NCI-H1092 (cell line): ENCODE results near the gene PRR9.
"Not testable (repeated sequence)": the region's sequence is repeated elsewhere in the genome, so short reads cannot be mapped to it uniquely, and the experiment has no call there.

ENCODE experiments used
- DNase-seq: peaks from one replicate; lab custom pipeline; 2025; lab: John Stamatoyannopoulos, UW

PRR9 gene, protein sequence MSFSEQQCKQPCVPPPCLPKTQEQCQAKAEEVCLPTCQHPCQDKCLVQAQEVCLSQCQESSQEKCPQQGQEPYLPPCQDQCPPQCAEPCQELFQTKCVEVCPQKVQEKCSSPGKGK

DNA sequence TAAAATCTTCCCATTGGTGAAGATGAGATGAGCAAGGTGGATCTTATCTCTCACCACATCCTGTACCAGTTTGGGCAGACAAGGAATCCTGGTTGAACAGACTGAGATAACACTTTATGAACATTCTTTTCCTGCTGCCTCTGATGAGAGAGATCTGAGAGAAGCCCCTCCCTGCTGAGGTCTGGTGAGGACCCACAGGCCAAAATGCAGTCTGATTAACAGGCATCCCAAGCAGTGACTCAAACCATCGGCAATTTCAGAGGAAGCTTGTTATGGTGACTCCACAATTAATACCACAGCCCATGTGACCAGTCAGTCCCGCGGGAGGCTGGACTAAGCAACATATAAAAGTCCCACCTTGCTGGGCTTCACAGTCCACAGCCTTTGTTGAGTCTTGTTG, at the start of gene PRR9:
Gene PRR9 (plus strand): TSS at position 373 of the 400 bp plus-strand sequence. CDS start 561 bp downstream, outside the sequence.
- no peak for DNase-seq

DNA sequence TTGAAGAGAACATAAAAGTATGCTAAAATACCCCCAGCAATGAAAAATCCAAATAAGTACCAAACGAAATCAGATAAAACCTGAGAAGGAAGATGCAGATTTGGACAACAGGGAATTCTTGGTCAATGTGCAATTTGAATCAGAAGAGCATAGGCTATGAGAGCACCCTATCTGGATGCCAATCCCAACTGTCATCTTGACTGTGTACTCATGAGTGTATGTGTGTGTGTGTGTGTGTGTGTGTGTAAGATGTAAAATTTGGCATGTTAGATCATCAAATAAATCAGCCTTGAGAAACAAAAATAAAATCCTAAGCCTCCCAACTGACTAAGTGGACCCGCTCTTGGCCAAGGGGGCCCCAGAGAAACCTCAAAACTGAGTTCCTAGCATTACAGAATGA, 48.7 kb upstream of the PRR9 start:
- DNase-seq = no peak

DNA sequence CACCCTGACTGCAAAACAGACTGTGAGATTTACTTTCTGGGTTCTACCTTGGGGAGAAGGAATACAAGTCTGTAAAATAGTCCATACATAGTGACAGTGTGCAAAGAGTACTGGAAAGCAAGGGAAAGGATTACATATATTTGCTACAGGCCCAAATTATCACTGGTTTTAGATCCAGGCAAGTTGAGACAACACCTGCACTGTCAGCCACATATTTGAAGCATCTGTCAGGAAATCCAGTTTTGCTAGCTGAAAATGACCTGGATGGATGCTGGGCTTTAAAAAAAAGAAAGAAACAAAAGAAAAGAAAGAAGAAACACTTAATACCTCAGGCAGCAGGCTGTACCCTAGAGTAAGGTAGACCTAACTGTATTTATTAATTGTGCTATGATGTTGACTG, 42.8 kb upstream of the PRR9 start:
- DNase-seq = no peak

DNA sequence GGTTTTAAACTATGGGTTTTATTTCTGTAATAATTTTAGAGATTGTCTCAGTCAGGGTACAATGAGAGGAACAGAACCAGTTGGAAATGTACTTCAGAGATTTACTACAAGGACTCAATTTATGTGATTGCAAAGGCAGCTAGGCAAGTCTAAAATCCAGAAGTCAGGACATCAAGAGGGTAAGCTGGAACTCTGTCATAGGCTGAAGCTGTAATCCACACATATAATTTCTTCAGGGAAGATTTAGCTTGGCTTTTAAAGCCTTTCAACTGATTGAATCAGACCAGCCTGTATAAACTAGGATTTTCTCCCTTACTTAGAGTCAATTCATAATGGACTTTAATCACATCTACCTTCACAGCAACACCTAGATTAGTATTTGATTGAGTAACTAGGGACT, 38.5 kb upstream of the PRR9 start:
- DNase-seq = no peak

DNA sequence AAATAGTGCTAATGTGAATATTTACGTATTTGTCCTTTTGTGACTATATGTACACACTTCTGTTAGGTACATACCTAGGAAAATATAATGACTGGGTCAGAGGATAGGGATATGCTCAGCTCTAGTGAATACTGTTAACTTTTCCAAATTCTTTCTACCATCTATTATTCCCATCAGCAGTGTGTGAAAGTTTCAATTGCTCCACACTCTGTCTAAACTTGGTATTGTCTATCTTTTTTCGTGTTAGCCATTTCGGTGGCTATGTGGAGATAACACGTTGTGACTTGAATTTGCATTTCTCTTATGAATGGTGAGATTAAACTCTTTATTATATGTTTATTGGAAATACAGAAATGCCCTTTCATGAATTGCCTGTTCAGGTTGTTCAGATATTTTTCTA, 36.8 kb upstream of the PRR9 start:
- no peak for DNase-seq

DNA sequence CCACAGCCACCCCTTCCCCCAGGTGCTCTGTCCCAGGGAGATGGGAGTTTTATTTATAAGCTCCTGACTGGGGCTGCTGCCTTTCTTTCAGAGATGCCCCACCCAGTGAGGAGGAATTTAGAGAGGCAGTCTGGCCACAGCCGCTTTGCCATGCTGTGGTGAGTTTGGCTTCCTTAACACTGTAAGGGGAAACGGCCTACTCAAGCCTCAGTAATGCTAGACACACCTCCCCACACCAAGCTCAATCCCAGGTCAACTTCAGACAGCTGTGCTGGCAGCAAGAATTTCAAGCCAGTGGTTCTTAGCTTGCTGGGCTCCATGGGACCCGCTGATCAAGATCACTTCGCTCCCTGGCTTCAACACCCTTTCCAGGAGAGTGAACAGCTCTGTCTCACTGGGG, 29.1 kb upstream of the PRR9 start:
- not testable (repeated sequence) for DNase-seq

DNA sequence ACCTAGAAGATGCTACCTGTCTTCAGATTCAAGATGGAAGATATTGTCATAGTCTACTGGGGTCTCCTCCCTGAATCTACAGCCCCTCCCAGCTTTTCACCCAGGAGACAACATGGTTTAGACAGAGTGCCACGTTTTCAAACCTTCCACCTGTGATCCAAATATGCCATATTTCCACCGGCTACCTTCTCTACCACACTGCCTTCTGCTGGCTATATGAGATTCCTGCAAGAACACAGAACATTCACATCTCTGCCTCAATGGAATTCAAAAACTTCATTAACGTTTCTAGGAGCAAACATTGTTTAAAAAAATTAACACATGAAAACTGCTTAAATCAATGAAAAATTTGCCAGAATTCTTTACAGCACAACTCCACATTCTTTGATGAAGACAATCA, 27.0 kb upstream of the PRR9 start:
- DNase-seq = no peak

DNA sequence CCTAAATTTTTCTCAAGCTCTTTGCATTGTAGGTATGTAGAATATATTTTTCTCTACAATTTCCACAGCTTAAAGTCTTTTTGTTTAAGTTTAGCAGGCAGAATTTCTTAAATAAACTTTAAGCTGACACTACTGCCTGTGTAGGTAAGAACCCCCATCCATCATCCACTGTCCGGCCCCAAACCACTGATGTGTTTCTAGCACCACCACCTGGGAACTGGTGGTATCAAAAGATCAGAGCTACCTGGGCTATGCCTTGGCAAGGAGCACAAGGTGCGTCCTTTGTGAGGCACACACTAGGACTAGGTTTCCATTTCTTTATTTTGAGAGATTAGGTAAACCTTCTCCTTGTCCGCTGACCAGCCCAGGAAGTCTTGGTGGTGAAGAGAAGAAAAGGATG, 24.7 kb upstream of the PRR9 start:
- DNase-seq = no peak

DNA sequence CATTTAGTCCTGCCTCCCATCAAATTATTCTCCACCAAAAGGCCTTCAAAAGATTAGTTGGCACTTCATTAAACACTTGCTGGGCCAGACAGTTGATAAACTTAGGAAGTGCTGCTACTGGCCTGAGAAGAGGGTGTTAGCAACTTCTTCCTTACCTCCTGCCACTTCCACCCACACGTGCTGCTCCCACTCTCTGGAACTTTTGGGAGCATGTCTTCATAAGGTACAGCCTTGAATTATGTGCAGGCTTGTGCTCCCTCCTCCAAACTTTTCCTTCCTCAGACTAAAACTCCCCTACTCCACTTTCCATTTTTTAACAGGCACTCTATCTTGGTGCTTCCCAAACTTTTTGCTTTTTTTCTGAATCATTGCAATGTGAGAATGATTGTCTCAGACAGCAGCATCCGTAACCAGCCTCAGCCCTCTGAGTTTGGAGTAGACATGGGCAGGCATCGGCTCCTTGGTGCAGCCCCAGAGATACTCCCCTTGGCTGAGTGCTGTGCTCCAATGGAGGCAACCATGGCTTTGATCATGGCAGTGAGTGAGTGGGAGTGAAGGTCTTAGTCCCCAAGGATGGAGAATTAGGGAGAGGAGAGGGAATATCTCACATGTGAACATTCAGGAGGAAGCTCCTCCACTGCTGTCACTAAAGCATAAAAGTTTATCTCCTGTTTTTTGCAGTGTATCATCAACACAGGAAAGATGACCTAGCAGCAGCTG, 22.9 kb upstream of the PRR9 start:
- DNase-seq = no peak

DNA sequence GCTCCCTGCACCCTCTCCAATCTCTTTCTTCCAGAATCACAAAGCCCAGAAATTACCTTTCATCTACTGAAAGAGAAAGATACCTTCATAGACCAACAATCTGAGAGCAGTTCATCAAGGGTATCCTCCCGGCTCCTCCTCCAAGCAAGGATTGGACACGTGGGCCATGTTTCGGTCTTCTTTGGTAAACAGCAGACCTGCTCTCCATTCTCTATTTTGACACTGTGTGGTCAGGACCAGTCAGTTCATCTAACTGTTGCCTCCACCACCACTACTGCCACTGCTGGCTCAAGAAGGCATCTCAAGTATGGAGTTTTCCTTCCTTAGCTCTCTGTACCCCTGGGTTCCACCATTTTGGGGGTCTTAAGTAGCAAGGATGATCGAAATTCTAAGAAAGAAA, 22.2 kb upstream of the PRR9 start:
- DNase-seq = no peak

DNA sequence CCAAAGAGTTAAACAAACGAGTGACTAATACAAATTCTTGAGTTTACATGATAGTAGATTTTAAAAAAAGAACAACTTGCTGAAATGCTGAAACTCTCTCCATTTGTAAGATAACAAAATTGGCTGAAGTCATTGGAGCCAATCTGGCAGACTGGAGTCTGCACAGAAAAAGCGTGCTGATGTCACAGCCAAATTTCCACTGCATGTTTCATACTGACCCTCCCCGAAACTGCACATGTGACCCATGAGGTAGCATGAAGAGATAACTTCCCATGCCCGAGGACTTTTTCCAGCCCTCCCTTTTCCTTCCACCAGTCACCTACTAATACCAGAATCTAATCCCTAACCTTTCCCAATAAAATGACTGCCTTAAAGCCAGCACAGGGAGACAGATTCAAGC, 15.4 kb upstream of the PRR9 start:
- no peak for DNase-seq

DNA sequence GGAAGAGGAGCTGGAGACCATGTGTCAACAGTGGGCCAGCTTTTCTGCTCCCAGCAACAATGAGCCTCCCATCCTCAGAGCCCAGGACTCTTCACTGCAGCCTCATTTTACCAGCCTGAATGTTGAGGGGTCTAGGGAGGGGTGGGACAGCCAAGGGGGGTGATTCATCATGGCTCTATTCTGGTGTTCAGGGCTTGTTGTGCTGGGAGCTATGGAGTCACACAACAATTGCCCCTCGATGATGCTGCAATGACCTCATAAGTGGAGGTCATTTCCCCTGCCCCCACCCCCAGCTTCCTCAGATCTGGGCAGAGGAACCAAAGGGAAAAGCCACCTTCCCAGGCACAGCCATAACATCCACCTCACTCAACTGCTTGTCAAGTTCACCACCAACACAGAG, 14.3 kb upstream of the PRR9 start, which contains the start of gene LELP1:
Gene LELP1 (plus strand): TSS at position 301 of the 400 bp plus-strand sequence. CDS start 1,278 bp downstream, outside the sequence.
- no peak for DNase-seq

DNA sequence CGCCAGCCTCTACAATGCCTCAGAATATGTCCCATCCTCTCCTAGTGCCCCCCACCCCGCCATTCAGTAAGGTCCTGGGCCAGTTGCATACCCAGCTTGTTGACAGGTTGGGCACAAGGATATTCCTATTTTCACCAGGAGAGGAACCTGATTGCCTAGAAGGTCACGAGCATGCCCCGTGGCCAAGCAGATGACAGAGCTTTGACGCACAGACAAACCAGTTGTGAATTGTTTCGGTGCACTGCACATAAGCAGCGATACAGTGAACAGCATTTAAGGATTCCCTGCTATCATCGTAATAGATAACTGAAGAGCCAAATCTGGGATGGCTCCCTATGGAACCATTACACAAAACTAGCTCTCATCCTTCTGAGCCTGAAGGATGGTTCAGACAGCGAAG, 10.8 kb upstream of the PRR9 start:
- no peak for DNase-seq

DNA sequence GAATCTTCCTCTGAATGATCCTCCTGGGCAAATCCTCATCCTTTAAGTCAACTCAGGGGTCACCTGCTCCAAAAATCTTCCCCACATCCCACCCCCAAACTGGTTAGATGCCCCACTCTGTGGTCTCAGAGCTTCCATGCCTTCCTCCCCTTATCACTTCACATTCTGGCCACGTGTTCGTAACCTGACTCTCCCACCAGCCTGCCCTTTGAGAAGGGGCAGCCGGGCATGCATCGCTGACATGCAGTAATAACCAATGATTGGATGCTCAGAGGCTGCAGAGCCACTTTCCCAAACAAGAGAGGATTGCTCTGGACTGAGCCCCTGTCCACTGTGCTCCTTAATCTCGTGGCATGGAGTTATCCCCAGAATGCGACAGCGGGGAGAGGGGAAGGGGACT, 7.2 kb upstream of the PRR9 start:
- DNase-seq = no peak

DNA sequence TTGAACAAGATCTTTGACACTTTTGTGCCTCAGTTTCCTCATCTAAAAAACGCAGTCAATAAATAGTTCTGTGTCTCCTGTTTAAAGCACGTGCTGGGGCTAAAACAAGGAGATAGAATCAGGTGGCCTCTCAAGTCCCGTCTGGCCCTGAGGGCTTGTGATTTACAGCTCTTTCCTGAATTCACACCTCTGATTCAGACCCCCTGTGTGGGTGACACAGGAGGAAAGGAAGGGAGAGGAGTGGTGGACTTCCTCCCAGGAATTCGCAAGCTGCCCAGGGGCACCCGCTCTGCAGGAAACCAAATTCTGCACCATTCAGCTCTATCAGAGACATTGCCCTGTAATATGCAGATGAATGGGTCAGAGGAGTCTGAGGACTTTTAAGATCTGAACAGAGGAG, 5.2 kb upstream of the PRR9 start:
- DNase-seq = no peak

DNA sequence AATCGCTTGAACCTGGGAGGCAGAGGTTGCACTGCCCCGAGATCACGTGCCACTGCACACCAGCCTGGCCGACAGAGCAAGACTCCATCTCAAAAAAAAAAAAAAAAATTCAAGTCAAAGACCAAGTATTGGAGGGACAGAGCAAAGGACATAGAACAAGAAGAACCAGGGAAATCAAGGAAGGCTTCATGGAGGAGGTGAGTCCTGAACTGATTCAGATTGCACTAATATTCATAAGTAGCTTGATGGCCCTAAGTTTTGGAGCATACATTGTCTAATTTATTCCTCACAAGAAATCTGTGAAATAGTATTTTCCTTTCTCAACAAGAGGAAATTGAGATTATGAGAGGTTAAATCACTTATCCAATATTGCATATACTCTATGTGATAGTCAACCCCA, 3.9 kb upstream of the PRR9 start:
- DNase-seq = no peak

DNA sequence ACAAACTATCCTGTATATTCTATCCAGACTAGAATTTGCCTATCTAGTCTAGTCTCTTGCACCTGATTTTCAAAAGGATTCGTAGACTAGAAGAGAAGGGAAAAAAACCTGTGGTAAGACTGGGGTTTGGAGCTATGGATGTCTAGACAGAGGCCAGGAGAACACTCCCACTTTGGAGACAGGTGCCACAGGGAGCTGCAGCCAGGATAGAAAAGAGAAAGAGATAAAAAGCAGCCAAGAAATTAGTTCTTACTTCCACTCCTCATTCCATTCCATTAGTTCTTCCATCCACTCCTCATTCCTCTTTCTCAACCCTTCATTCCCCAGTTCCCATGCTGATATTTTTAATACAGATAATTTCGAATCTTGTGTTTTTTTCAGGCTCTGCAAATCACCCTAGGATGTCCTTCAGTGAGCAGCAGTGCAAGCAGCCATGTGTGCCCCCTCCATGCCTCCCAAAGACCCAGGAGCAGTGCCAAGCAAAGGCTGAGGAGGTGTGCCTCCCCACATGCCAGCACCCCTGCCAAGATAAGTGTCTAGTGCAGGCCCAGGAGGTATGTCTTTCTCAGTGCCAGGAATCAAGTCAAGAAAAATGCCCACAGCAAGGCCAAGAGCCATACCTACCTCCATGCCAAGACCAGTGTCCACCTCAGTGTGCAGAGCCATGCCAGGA, 496 bp downstream of the PRR9 start:
- DNase-seq = no peak

DNA sequence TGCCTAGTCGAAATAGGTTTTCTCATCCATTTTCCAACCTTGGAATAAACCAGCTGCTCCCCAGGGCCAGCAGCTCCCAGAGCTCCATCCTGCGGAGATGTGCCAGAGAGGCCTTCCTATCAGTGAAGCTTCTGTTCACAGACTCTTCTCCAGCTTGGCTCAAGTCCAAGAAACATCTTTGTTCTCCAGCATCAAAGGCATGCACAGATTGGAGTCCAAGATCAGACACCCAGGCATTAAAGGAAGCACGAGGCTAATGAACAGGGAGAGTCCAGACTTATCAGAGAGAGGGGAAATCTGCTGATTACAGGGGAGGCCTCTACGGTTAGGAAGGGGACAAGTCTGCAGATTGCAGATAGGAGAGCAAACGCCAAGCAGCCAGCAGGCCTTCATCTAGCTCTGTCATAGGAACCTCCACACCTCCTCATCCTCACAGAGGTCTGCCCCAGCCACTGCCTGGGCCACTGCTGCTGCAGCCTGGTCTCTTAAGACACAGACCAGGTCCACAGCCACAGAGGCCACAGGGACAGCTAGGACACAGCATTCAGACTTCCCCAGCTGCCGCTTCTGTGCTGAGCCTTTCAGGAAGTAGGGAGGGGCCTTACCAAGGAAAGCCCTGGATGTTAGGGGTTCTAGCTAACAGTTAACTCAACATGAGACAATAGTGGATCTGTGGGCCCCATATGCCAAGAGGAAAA, 3.4 kb downstream of the PRR9 start:
- DNase-seq = no peak

DNA sequence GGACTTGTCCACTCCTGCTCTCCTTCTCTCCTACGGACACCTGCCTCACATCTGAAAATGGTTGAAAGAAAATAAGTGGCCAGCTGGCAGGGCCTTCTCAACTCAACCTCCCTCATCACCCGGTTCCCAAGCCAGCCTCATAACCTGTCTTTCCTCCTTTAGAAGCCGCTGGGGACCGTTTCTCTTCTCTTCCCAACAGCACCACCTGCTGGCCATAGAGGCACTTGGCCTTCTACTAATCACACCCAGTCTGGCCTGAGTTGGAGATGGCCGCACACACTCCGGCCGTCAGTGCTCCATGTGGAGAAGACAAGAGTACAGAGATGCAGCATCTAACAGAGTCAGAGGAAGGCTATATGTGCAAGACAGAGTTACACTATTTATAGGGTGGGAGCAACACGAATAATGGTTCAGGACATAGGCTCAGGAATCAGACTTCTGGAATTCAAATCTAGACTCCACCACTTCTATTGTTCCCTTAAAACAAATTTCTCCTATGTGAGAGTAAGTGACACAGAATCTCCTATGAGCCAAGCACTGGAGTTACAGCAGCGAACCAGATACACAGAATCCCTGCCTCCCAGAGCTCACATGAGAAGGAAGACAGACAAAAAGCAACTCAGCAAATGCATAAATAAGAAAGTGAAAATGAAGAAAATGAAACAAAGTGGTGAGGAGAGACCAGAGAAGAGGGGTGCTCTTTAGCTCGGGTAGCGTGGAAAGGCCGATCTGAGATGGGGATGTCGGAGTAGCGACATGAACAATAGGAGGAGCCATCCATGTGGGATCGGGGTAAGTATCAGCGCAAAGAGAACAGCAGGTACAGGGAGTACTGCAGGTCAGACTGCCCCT, 5.9 kb downstream of the PRR9 start:
- DNase-seq = peak; percentile 58

DNA sequence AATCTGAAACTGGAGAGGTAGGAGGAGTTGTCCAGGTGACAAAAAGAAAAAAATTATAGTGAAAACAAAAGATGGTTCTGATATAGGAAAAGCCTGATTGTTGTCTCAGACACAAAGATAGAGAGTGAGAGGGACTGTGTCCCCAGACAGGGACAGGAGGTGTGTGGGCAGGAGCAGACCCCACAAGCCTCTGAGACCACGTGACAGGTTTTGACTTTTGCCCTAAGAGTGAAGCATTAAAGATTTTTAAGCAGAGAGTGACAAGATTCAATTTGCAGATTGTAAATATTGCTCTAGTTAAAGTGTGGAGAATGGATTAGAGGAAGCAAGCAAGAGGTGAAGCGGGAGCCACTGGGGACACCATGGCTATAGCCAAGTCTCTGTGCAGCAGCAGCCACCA, 10.4 kb downstream of the PRR9 start:
- DNase-seq = no peak

DNA sequence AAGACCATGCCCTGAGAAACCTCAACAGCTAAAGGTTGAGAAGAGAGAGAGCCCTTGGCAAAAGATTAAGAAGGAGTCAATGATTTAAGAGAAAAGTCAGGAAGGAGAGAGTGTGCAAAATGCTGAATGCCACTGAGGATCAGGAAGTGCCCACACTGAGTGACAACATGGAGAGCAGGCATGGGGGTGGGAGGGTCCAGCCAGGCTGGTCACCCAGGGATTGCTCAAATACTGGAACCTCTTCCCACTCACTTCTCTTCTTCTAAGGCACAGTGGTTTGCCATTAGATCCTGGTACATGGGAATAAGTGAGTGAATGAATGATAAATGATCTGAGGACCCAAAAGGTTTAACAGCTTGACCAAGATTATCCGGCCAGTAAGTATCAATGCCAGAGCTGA, 11.1 kb downstream of the PRR9 start:
- no peak for DNase-seq
